ENCODE results near the gene TTC12.

GRCh38 chr11:113275602-113276001 lies 38.8 kb upstream of the TTC12 start:
- TF ChIP-seq MAX (IDR thresholded peaks at IDR 0.05; ENCODE audit: low read depth): no peak
- TF ChIP-seq POLR2AphosphoS5 (IDR thresholded peaks at IDR 0.05; ENCODE audit: low read depth, low read length): no peak
- TF ChIP-seq CTCF (IDR thresholded peaks at IDR 0.05): no peak
- no peak for TF ChIP-seq YY1 (IDR thresholded peaks at IDR 0.05; ENCODE audit: low read depth)
- TF ChIP-seq ZBTB33 (IDR thresholded peaks at IDR 0.05; ENCODE audit: borderline replicate concordance, low read depth): no peak
- TF ChIP-seq MXI1 (IDR thresholded peaks at IDR 0.05; ENCODE audit: low read depth, low read length): no peak
- no peak for TF ChIP-seq TAF1 (IDR thresholded peaks at IDR 0.05; ENCODE audit: borderline replicate concordance, low read depth, low read length)
- TF ChIP-seq JUND (IDR thresholded peaks at IDR 0.05): no peak
- no peak for TF ChIP-seq FOXJ3 (CRISPR knock-in tag; IDR thresholded peaks at IDR 0.05)
- no peak for TF ChIP-seq SMC3 (IDR thresholded peaks at IDR 0.05; ENCODE audit: low read depth, low read length)
- TF ChIP-seq EP300 (IDR thresholded peaks at IDR 0.05; ENCODE audit: borderline replicate concordance in 1 of 2, low read depth in 1 of 2, low read length in 1 of 2): no peak
- no peak for TF ChIP-seq GATA2 (CRISPR knock-in tag; IDR thresholded peaks at IDR 0.05)
- no peak for TF ChIP-seq PBX3 (IDR thresholded peaks at IDR 0.05)
- no peak for TF ChIP-seq NRF1 (IDR thresholded peaks at IDR 0.05; ENCODE audit: low read depth, low read length)
